Kidney epithelial cell (primary cell): ENCODE results near the gene ZNF3. TPM values are rescaled to one million over a fixed set of nuclear protein-coding genes. Genes with fewer than 3 reads are reported as not detected.
A peak's percentile ranks its signal among the peaks of the same experiment; 100 is the strongest.
"Not testable (repeated sequence)": the region's sequence is repeated elsewhere in the genome, so short reads cannot be mapped to it uniquely, and the experiment has no call there.

Experiments used
- DNase-seq: peaks from one replicate; pipeline ENCODE4 v3.0.0-alpha.2; 2010; ENCODE audit warnings: low read depth
- H3K27me3 ChIP-seq: 2 replicates; pipeline ENCODE4 v1.6.0; 2011; ENCODE audit warnings: low read length; ENCODE audit not compliant: control insufficient read depth, insufficient read depth
- H3K36me3 ChIP-seq: 2 replicates; pipeline ENCODE4 v1.5.1; 2011; ENCODE audit warnings: low read length; ENCODE audit not compliant: control insufficient read depth, insufficient read depth
- H3K4me3 ChIP-seq: 2 replicates; pipeline ENCODE4 v1.5.1; 2011; ENCODE audit warnings: low read depth, mild to moderate bottlenecking, control low read depth, low read length
- total RNA-seq: library from RNA; depleted of rRNA; stranded (reverse); fragments of >200 nt; gene quantifications from 2 replicates; pipeline ENCODE4 v1.2.3, GENCODE V29; 2015
- TF ChIP-seq, protein P1 (sequence below): IDR thresholded peaks from 2 replicates; pipeline ENCODE4 v1.5.1; 2011; ENCODE audit warnings: mild to moderate bottlenecking, moderate library complexity, low read length, control low read depth, inconsistent platforms; ENCODE audit not compliant: insufficient read depth, poor library complexity, severe bottlenecking

The ZNF3 gene
- 39.9 and 44.9 TPM in 2 replicates for total RNA-seq

DNA sequence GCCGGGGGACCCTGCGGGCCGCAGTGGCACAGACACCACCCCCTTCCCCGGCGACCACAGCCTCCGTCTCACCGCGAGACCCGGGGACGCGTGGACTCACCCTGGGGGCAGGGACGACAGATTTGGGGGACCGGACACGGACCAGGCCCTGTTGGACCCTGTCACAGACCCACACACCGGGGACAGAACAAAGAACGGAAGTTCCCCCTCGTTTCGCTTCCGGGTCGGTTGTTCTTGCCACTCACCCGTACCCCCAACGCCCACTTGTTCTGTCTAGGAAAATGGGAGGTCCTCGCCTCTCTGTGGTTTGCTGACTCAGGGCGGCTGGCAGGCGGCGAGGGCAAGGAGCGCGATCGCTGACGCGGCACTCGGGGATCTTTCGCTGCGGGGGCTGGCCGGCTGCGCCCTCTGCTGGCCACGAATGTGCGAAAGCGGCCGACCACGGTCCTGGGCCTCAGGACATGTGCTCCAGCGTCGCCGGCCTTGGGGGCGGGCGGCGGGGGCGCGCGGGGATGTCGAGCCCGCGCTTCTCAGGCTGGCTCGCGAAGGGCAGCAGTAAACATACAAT lies at the start of gene ZNF3:
ZNF3 (minus strand) TSS at position 189 of the 568 bp plus-strand sequence. CDS start 4,366 bp downstream, outside the sequence.
- TF ChIP-seq, protein P1, sequence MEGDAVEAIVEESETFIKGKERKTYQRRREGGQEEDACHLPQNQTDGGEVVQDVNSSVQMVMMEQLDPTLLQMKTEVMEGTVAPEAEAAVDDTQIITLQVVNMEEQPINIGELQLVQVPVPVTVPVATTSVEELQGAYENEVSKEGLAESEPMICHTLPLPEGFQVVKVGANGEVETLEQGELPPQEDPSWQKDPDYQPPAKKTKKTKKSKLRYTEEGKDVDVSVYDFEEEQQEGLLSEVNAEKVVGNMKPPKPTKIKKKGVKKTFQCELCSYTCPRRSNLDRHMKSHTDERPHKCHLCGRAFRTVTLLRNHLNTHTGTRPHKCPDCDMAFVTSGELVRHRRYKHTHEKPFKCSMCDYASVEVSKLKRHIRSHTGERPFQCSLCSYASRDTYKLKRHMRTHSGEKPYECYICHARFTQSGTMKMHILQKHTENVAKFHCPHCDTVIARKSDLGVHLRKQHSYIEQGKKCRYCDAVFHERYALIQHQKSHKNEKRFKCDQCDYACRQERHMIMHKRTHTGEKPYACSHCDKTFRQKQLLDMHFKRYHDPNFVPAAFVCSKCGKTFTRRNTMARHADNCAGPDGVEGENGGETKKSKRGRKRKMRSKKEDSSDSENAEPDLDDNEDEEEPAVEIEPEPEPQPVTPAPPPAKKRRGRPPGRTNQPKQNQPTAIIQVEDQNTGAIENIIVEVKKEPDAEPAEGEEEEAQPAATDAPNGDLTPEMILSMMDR, result peak; percentile 75
- H3K36me3 ChIP-seq, result peaks cover 2% of the 10 kb centered on the region
- DNase-seq, result peak; percentile 90
- H3K27me3 ChIP-seq, result no peaks in the 10 kb centered on the region
- H3K4me3 ChIP-seq, result peak within 1 kb of the TSS; percentile 96

DNA sequence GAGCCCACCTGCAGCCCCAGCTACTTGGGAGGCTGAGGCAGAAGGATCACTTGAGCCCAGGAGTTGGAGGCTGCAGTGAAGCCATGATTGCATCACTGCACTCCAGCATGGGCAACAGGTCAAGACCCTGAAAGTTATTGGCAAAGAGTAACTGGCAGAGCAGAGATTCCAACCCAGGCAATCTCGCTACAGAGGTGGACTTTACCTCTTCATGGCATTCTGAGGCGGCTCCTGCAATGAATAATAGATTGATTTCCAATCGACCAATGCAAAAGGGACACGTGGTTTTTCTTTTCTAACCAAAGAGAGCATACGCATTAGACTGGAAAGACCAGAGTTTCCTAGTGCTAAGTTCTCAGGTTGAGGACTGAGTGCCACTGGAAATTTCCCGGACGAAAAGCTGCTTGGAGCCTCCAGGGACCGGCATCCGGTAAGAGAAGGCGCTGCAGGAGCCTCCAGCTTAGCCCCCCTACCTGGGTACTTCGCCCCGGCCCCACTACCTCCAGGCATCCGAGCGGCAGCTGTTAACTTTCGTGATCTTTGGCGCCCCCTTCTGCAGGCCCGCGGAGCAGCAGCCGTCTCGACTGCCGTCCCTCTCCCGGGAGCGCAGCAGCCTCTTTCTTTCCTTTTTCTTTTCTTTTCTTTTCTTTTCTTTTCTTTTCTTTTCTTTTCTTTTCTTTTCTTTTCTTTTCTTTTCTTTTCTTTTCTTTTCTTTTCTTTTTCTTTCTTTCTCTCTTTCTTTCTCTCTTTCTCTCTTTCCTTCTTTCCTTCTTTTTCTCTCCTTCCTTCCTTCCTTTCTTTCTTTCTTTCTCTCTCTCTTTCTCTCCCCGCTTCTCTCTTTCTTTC lies 49.3 kb upstream of the ZNF3 start:
- DNase-seq, result no peak
- TF ChIP-seq, protein P1, result peak; percentile 83
- H3K36me3 ChIP-seq, result no peaks in the 10 kb centered on the region
- H3K27me3 ChIP-seq, result no peaks in the 10 kb centered on the region
- H3K4me3 ChIP-seq, result no peak overlapping the region

DNA sequence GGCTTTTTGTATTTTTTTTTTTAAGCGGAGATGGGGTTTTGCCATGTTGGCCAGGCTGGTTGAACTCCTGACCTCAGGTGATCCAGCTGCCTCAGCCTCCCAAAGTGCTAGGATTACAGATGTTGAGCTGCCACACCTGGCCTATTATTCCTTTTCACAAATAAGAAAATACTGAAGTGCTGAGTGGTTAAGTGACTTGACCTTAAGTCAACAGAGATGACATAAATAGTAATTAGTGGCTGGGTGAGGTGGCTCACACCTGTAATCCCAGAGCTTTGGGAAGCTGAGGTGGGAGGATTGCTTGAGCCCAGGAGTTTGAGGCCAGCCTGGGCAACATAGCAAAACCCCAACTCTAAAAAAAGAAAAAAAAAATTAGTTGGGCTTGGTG lies 48.7 kb upstream of the ZNF3 start:
- not testable (repeated sequence) for H3K27me3 ChIP-seq, H3K36me3 ChIP-seq, DNase-seq, H3K4me3 ChIP-seq

DNA sequence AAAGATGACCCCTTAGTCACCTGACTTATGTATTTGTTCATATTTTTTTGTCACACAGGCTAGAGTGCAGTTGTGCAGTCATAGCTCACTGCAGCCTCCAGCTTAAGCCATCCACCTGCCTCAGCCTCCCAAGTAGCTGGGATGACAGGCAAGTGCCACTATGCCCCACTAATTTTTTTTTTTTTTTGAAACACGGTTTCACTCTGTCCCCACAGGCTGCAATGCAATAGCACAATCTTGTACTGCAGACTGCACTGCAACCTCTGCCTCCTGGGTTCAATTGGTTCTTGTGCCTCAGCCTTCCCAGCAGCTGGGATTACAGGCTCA lies 47.1 kb upstream of the ZNF3 start:
- no peaks in the 10 kb centered on the region for H3K36me3 ChIP-seq
- no peak for DNase-seq
- TF ChIP-seq, protein P1, result no peak
- H3K27me3 ChIP-seq, result no peaks in the 10 kb centered on the region
- no peak overlapping the region for H3K4me3 ChIP-seq

DNA sequence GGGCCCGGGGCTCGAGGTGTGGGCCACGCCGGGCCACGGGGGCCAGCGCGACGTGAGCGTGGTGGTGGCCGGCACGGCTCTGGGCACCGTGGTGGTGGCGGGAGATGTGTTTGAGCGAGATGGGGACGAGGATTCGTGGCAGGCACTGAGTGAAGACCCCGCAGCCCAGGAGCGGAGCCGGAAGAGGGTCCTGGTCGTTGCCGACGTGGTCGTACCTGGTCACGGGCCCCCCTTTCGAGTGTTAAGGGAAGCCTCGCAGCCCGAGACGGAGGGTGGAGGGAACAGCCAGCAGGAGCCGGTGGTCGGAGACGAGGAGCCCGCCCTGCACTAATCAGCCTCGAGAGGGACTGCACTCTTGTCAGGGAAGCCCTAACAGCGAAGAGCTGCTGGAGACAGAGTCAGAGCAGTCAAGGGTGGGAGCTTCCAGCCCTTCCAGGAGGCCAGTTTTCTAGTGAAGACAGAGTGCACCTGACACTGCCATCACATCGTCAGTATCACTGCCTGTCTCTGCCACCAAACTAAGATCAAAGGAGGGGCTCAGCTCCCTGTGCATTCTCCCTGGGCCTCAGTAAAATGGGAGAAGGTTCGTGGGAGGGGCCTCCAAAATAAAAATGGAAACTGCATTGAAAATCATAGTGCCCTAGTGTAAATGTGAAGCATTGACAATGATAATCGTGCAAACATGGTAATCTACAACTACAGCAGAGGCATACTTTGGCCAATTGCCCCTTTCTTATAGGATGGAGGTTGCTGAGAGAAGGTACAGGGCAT lies 46.5 kb upstream of the ZNF3 start:
- peak overlapping the region; percentile 64 for H3K4me3 ChIP-seq
- no peak for DNase-seq
- no peaks in the 10 kb centered on the region for H3K36me3 ChIP-seq
- no peaks in the 10 kb centered on the region for H3K27me3 ChIP-seq
- TF ChIP-seq, protein P1, result no peak

DNA sequence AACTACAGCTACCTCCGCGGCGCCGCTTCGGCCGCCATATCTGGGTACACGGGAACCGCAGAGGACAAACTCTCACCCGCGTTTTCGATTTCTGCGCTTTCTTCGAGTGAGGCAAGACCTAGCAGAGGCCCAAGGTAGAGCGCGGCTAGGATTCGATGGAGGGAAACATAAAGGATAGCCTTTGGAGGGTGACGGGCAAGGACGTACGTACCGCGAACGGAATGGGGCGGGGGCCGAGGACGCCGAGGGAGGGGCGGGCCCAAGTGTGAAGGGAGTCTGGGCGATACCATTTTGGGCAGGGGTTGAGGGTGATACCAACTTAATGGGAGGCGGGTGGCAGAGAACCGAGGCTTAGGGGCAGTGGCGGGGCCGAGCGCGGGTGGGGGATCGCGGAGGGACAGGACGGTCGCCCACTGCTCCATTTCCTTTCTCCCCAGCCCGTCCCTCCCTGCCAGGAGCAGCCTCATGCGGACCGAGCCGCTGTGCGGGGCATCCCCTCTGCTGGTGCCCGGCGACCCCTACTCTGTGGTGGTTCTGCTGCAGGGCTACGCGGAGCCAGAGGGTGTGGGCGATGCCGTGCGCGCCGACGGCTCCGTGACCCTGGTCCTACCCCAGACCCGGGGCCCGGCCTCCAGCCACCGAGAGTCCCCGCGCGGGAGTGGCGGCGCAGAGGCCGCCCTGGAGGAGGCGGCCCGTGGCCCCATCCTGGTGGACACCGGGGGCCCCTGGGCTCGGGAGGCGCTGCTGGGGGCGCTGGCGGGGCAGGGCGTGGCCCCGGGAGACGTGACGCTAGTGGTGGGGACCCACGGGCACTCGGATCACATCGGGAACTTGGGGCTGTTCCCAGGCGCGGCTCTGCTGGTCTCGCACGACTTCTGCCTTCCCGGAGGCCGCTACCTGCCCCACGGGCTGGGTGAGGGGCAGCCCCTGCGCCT lies 45.7 kb upstream of the ZNF3 start, which contains the start of gene MBLAC1:
MBLAC1 (plus strand) TSS at position 37 of the 935 bp plus-strand sequence; CDS start at position 466, 429 bp downstream.
- H3K27me3 ChIP-seq, result no peaks in the 10 kb centered on the region
- H3K36me3 ChIP-seq, result no peaks in the 10 kb centered on the region
- TF ChIP-seq, protein P1, result no peak
- H3K4me3 ChIP-seq, result peak within 1 kb of the TSS; percentile 64
- peak; percentile 37 for DNase-seq
